NOMO-1 treated with DMSO at 0.1 percent for 48 hours (cell line): Measurements from ENCODE around the gene PCNX1.
"Not testable (repeated sequence)": the region's sequence is repeated elsewhere in the genome, so short reads cannot be mapped to it uniquely, and the experiment has no call there.

ENCODE experiments used
- DNase-seq: peaks from one replicate; lab custom pipeline; 2025; ENCODE audit not compliant: unreplicated experiment; lab: John Stamatoyannopoulos, UW

PCNX1 gene

DNA sequence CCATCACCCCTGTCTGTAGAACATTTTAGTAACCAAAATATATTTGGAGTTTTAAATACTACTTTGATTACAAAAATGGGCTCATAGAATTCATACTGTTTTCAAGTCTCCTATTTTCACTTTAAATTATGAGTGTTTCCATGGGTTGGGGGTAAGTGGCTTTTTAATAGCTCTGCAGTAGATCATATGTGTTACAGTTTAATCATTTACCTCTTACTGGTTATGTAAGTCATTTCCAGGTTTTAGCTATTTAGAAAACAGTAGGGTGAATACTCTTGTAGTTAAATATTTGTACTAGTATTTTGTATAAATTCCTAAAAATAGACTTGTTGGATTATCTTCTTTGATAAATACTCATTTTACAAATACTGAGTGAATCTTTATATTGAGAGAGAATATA, 8.2 kb downstream of the PCNX1 start:
- DNase-seq = no peak

DNA sequence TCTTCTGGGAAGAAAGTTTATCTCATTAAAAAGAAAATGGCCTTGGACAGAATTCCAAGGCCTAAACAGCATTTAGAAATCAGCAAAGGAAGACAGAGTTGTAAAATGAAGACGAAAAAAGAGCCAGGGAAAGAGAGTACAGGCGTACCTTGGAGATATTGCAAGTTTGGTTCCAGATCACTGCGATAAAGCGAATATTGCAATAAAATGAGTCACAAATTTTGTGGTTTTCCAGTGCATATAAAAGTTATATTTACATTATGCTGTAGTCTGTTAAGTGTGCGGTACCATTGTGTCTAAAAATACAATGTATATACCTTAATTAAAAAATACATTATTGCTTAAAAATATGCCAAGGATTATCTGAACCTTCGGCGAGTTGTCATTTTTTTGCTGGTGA, 9.0 kb downstream of the PCNX1 start:
- DNase-seq = no peak

DNA sequence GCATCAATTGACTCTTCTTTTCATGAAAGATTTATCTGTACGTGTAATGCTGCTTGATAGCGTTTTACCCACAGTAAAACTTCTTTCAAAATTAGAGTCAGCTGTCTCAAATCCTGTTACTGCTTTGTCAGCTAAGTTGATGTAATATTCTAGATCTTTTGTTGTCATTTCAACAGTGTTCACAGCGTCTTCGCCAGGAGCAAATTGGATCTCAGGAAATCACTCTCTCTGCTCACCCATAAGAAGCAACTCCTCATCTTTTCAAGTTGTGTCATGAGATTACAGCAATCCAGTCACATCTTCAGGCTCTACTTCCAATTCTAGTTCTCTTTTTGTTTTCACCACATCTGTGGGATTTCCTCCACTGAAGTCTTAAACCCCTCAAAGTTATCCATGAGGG, 9.5 kb downstream of the PCNX1 start:
- no peak for DNase-seq

DNA sequence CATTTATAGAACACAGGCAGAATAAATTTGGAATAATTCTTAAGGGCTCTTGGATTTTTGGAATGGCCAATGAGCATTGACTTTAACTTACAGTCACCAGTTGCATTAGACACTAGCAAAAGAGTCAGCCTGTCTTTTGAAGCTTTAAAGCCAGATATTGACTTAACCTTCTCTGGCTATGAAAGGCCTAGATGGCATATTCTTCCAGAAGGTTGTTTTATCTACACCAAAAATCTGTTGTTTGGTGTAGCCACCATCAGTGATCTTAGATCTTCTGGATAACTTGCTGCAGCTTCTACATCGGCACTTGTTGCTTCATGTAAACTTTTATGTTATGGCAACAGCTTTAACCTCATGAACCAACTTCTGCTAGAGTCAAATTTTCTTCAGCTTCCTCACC, 10.4 kb downstream of the PCNX1 start:
- no peak for DNase-seq

DNA sequence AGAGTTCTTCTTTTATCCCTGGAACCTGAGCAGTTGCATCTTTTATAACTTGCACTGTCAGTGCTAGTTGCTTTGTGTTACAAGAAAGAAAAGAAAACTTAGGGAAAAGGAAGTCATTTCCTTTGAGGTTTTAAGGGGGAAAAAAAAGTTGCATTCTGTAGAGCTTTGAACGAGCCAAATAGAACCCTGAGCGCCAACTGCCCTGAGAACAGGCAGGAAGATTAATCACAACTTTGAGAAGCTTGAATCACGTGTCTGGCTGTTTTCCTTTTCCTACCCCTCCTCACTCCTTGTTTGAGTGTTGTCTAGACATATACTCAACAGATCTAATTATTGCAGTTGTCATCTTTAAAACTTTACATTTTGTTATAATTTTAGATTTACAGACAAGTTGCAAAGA, 12.5 kb downstream of the PCNX1 start:
- DNase-seq = no peak

DNA sequence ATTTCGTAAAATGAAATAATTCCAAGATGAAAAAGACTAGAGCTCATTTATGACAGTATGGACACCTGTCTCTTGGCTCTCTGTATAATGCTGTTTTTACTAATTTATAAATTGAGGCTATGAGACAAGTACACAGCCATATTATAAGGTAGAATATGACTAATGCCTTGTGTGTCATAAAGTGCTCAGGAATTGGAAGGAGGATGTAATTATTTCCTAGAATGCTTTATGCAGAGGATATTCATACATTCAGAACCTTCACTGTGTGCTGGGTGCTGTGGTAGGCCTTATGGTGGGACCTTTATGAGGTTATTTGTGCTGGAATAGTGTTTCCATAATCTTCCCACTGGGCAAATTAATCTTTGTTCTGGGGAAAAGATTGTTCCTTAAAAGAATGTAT, 13.3 kb downstream of the PCNX1 start:
- DNase-seq = no peak

DNA sequence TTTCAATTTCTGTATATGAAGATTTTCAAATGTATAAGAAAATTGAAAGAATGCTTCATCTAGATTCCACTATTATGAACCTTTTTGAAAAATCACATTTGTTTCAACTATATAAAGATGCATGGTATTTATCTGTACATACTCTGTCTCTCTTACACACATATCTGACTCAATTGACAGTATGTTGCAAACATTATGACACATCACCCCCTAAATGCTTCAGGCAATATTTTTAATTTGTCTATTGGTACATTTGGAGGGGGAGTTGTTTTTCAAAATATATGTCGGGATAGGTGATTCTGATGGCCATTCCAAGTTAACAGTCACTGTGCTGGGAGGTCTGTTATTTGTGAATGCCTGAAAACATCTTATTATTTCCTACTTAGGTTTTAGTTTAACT, 14.4 kb downstream of the PCNX1 start:
- DNase-seq = no peak

DNA sequence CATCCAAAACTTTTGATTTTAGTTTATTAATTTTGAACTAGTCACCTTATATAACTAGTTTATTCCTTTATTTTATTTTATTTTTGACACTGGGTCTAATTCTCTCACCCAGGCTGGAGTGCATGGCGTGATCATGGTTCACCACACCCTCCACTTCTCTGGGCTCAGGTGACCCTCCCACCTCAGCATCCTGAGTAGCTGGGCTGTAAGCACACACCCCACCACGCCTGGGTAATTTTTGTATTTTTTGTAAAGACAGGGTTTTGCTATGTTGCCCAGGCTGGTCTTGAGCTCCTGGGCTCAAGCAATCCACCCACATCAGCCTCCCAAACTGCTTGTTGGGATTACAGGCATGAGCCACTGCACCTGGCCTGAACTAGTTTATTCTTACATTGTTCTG, 17.3 kb downstream of the PCNX1 start:
- DNase-seq = no peak

DNA sequence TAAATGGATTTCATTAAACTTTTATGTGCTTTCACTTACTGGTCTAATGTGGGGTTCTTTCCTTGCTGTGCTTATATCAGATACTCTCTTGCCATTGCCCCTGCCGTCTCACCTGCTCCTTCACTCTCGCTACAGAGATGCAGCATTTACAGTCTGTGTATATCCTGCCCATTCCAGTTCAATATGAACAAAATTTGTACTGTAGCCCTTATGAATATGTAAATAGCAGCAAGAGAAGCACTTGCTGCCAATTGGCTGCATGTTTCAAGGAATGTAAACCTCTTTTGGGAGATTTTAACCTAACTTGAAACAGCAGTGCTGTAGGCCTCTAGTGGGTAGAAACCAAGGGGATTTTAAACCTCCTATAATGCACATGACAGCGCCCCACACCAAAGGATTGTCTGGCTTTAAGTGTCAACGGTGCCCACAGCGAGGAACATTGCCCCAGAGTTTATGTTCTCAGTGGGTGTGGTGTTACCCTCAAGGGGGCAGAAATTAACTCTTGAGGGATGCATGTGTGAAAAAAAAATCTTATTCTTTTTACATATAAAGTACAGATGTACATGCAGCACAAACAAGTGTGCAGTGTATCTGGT, 19.1 kb downstream of the PCNX1 start:
- no peak for DNase-seq

DNA sequence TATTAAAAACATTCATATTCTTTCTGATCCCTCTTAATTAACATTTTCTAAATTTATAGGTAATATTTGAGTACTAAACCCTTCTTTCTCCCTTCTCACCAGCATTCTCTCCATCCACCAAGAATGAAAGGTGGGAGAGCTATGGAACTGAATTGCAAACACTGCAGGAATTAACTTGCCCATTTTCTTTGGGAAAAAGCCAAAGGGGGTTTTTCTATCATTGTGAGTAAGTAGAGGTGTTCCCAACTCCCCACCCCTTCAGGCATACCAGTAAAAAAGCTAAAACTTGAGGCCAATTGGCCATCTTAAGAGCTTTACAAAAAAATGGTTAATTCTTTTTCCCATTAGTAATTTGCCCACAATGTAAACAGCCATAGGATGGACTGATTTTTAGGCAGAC, 23.7 kb downstream of the PCNX1 start:
- DNase-seq = no peak

DNA sequence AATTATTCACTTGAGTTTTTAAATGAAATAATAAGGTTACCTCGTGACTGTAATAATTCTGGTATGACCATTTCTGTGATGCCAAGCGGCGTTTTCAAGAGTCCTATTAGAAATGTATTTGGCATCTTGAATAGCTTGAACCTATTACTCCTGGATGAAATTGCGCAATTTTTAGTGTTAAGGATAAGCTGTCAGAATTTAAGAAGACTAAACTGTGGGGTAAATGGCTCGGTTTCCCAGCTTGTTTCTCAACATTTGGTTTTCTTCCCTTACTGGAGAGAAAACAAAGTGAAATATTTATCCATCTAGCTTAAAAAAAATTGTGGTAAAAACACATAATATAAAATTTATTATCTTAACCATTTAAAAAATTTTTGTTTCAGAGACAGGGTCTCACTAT, 26.8 kb downstream of the PCNX1 start:
- DNase-seq = no peak

DNA sequence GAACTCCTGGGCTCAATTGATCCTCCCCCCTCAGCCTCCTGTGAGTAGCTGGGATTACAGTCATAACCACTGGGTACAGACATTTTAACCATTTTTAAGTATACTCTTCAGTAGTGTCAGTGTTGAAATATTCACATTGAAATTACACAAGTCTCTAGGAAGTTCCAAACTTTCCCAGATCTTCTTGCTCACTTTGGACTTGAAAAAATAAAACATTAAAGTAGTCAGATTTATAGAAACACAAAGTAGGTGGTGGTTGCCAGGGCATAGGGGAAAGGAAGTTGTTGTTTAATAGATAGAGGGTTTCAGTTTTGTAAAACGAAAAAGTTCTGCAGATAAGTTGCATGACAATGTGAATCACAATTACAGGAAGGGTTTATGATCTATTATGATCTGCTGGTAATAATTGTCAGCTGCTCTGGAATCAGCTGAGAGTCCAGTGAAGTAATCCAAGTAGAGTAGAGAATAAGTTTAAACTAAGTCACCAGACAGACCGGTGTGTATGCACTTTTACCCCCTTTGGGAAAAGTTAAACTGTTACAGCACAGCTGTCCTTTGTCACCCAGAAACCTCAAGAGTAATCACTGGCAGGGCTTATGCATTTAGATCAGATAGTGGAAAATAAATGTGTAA, 27.4 kb downstream of the PCNX1 start:
- peak; percentile 48 for DNase-seq

DNA sequence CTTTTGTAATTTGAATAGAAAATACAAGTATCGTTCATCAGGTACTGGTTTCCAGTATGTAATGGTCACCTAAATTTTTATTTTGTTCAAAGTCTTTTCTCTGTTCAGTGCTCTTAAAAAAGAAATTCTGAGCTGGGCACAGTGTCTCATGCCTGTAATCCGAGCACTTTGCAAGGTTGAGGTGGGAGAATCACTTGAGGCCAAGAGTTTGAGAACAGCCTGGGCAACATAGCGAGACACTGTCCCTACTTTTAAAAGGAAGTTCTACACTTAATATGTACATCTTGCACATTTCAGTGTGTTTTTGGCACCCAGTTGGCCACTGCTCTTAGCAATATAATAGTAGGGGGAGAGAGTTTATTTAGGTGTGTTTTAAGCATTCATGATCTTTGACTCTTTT, 27.9 kb downstream of the PCNX1 start:
- no peak for DNase-seq

DNA sequence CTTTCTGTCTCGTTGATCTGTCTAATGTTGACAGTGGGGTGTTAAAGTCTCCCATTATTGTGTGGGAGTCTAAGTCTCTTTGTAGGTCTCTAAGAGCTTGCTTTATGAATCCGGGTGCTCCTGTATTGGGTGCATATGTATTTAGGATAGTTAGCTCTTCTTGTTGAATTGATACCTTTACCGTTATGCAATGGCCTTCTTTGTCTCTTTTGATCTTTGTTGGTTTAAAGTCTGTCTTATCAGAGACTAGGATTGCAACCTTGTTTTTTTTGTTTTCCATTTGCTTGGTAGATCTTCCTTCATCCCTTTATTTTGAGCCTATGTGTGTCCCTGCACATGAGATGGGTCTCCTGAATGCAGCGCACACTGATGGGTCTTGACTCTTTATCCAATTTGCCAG, 32.4 kb downstream of the PCNX1 start:
- DNase-seq = not testable (repeated sequence)

DNA sequence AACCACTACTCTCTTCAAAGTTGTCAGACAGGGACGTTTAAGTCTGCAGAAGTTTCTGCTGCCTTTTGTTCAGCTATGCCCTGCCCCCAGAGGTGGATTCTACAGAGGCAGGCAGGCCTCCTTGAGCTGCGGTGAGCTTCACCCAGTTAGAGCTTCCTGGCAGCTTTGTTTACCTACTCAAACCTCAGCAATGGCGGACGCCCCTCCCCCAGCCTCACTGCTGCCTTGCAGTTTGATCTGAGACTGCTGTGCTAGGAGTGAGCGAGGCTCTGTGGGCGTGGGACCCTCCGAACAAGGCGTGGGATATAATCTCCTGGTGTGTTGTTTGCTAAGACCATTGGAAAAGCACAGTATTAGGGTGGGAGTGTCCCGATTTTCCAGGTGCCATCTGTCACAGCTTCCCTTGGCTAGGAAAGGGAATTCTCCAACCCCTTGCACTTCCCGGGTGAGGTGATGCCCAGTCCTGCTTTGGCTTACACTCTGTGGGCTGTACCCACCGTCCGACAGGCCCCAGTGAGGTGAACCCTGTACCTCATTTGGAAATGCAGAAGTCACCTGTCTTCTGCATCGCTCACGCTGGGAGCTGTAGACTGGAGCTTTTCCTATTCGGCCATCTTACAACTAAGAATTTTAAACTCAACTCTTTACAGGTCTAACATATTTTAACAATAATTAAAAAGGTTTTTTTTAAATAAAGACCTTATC, 34.5 kb downstream of the PCNX1 start:
- not testable (repeated sequence) for DNase-seq

DNA sequence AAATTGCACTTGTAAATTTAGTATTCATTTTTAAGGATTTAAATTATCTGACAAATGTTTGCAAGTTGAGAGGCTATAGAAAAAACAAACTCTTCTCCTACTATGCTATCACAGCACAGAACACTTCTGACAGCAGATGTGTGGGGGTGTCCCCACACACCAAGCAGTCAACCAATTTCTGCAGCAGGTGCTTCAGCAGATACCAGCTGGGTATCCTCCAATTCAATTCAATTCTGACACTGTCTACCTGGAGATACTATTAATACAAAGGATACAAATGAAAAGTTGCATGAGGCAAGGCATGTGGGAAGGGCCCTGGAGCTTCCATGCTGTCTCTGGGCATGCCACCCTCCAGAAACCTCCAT, 35.1 kb downstream of the PCNX1 start:
- no peak for DNase-seq

DNA sequence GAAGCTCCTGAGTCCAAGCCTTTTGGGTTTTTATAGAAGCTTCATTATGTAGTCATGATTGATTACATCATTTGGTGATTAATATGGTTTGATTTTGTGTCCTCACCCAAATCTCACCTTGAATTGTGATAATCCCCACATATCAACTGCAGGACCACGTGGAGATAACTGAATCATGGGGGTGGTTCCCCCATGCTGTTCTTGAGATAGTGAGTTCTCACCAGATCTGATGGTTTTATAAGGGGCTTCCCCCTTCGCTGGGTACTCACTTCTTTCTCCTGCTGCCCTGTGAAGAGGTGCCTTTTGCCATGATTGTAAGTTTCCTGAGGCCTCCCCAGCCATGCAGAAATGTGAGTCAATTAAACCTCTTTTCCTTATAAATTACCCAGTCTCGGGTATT, 35.5 kb downstream of the PCNX1 start:
- not testable (repeated sequence) for DNase-seq

DNA sequence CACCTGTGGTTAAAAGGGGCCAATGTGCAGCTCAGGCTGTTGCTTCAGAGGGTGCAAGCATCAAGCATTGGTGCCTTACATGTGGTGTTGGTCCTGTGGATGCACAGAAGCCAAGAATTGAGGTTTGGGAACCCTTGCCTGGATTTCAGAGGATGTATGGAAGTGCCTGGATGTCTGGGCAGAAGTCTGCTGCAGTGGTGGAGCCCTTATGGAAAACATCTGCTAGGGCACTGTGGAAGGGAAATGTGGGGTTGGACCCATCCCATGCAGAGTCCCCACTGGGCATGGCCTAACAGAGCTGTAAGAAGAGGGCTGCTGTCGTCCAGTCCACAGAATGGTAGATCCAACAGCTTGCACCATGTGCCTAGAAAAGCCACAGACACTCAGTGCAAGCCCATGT, 36.6 kb downstream of the PCNX1 start:
- no peak for DNase-seq

DNA sequence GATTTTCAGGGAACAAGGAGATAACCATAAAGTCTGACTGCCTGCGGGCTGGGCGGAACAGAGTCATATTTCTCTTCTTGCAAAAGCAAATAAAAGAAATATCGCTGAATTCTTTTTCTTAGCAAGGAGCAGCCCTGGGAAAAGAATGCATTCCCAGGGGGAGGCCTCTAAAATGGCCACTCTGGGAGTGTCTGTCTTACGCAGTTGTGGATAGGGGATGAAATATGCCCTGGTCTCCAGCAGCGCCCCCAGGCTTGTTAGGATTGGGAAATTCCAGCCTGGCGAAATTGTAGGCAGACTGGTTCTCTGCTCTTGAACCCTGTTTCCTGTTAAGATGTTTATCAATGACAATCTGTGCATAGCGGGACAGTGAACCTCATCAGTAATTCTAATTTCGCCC, 40.5 kb downstream of the PCNX1 start:
- no peak for DNase-seq

DNA sequence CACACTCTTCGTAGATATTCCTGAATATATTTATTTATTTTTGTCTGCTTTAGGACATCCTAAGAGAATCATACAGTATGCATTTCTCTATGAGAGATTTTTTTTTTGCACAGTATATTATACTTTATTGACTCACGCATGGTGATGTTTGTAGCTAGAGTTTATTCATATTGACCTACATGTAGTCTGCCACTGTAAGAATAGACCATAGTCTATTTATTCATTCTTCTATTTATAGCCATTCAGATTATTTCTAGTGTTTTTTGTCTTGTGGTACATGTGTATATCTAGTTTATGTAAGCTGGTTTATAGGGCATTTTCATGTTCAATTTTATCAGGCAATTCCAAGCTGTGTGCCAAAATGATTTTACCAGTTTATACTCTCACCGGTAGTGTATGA, 45.2 kb downstream of the PCNX1 start:
- DNase-seq = no peak

DNA sequence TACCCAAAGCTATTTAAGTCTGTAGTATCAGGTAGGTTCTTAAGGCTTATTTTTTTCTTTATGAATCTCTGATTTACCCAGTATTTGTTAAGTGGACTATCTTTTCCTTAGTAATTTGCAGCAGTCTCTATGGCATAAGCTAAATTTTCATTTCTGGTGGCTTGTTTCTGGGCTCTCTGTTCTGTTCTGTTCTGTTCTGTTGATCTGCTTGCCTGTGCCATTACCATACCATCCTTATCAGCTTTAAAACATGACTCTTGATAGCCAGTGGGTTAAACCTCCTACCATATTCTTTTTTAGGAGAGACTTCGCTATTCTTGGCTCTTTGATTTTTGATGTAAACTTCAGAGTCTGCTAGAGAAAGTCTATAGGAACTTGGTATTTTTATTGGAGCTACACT, 46.8 kb downstream of the PCNX1 start:
- DNase-seq = no peak

DNA sequence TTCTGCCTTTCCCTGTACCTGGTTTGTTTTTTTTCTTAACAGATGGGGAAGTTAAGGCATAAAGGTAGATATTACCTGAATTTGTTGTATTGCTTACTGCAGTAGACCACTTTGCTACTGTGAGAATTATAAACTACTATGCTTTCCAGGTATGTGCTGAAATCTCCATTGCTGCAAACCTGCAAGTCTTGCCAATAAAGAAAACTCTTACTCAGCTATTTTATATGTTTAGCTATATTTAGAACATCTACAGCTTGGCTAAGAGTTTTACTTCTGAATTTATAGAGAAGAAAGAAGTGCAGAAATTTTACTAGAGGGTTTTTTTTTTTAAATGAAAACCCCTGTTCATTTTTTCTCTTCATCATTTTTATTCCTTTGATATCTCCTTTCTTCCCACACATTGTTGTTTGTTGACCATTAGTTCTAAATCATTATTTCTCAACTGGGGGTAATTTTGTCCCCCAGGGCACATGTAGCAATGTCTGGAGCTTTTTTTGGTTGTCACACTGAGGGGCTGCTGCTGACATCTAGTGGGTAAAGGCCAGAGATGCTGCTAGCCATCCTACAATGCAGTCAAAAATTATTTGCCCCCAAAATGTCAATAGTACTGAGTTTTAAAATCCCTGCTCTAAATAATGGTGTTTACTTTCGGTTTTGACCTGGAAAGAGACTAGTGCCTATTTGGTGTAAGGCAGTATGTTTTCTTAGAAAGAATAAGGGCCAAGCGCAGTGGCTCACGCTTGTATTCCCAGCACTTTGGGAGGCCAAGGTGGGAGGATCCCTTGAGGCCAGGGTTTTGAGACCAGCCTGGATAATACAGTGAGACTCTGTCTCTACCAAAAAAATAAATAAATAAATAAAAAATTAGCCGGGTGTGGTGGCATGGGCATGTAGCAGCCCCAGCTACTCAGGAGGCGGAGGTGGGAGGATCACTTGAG, 48.6 kb downstream of the PCNX1 start:
- DNase-seq = peak; percentile 48
